HEK293 (cell line): ENCODE results near the gene ARMC5.

Source experiments
- ATF2 ChIP-seq: fragments of 450-650 bp; formaldehyde crosslinking; IDR thresholded peaks from 2 replicates; pipeline ENCODE4 v1.5.1; 2016; ENCODE audit warnings: missing biosample characterization, missing genetic modification characterization, low read depth
- CTCF ChIP-seq: fragments of 450-650 bp; formaldehyde crosslinking; IDR thresholded peaks from 2 replicates; pipeline ENCODE4 v1.5.1; 2016; ENCODE audit warnings: missing biosample characterization, missing genetic modification characterization
- HOXA7 ChIP-seq: sonication (generic); formaldehyde crosslinking; IDR thresholded peaks from 2 replicates; pipeline ENCODE4 v1.8.1; 2022; ENCODE audit warnings: missing genetic modification reagents, borderline replicate concordance
- KLF16 ChIP-seq: fragments of 450-650 bp; formaldehyde crosslinking; IDR thresholded peaks from 2 replicates; pipeline ENCODE4 v1.5.1; 2017; ENCODE audit warnings: missing biosample characterization, missing genetic modification characterization
- REST ChIP-seq: fragments of 450-650 bp; formaldehyde crosslinking; IDR thresholded peaks from 2 replicates; pipeline ENCODE4 v1.5.1; 2016; ENCODE audit warnings: missing biosample characterization, missing genetic modification characterization
- YY2 ChIP-seq: fragments of 450-650 bp; formaldehyde crosslinking; IDR thresholded peaks from 2 replicates; pipeline ENCODE4 v1.5.1; 2016; ENCODE audit warnings: missing biosample characterization, missing genetic modification characterization
- ZBTB44 ChIP-seq: fragments of 450-650 bp; IDR thresholded peaks from 2 replicates; pipeline ENCODE4 v1.5.1; 2018; ENCODE audit warnings: missing biosample characterization, mild to moderate bottlenecking, missing genetic modification characterization
- ZNF266 ChIP-seq: fragments of 450-650 bp; formaldehyde crosslinking; IDR thresholded peaks from 2 replicates; pipeline ENCODE4 v1.5.1; 2016; ENCODE audit warnings: missing biosample characterization, missing genetic modification characterization, low read depth
- ZNF311 ChIP-seq: fragments of 450-650 bp; formaldehyde crosslinking; IDR thresholded peaks from 2 replicates; pipeline ENCODE4 v1.5.1; 2017; ENCODE audit warnings: missing biosample characterization, missing genetic modification characterization, borderline replicate concordance
- ZNF426 ChIP-seq: fragments of 450-650 bp; formaldehyde crosslinking; IDR thresholded peaks from 2 replicates; pipeline ENCODE4 v1.5.1; 2017; ENCODE audit warnings: missing biosample characterization, missing genetic modification characterization, mild to moderate bottlenecking, inconsistent platforms, moderate library complexity
- ZNF518A ChIP-seq: fragments of 450-650 bp; formaldehyde crosslinking; conservative IDR thresholded peaks from 2 replicates; pipeline ENCODE4 v1.5.1; 2016; ENCODE audit warnings: low read depth, missing biosample characterization, missing genetic modification characterization
- ZNF521 ChIP-seq: fragments of 450-650 bp; formaldehyde crosslinking; IDR thresholded peaks from 2 replicates; pipeline ENCODE4 v1.5.1; 2017; ENCODE audit warnings: missing biosample characterization, mild to moderate bottlenecking, missing genetic modification characterization
- ZNF747 ChIP-seq: fragments of 450-650 bp; formaldehyde crosslinking; IDR thresholded peaks from 2 replicates; pipeline ENCODE4 v1.5.1; 2016; ENCODE audit warnings: missing biosample characterization, missing genetic modification characterization
- ZNF843 ChIP-seq: fragments of 450-650 bp; formaldehyde crosslinking; IDR thresholded peaks from 2 replicates; pipeline ENCODE4 v1.5.1; 2016; ENCODE audit warnings: missing biosample characterization, missing genetic modification characterization

GRCh38 chr16:31427441-31428278 is 31.6 kb upstream of the ARMC5 start:
- TF ChIP-seq ZNF521 (tag by site-specific recombination): no peak
- no peak for TF ChIP-seq YY2 (tag by site-specific recombination)
- TF ChIP-seq ZNF266 (tag by site-specific recombination): no peak
- TF ChIP-seq ZNF426 (tag by site-specific recombination): no peak
- no peak for TF ChIP-seq ZNF311 (tag by site-specific recombination)
- no peak for TF ChIP-seq ATF2 (tag by site-specific recombination)
- TF ChIP-seq CTCF (tag by site-specific recombination): no peak
- no peak for TF ChIP-seq ZBTB44 (tag by site-specific recombination)
- no peak for TF ChIP-seq ZNF747 (tag by site-specific recombination)
- TF ChIP-seq KLF16 (tag by site-specific recombination): no peak
- TF ChIP-seq REST (tag by site-specific recombination): no peak
- no peak for TF ChIP-seq ZNF843 (tag by site-specific recombination)
- no peak for TF ChIP-seq HOXA7 (CRISPR knock-in tag)
- no peak for TF ChIP-seq ZNF518A (tag by site-specific recombination)
